ENCODE results near the gene ITPR2.
A peak's percentile ranks its signal among the peaks of the same experiment; 100 is the strongest.
"Not testable (repeated sequence)": the region's sequence is repeated elsewhere in the genome, so short reads cannot be mapped to it uniquely, and the experiment has no call there.

ITPR2 gene

GRCh38 chr12:26832822-26833742 lies at the start of gene ITPR2:
ITPR2 (minus strand) TSS chr12:26833194; CDS start chr12:26832781, 413 bp downstream.
- peak; percentile 75 for DNase-seq (ENCODE audit: low read depth)

- DNase-seq (ENCODE audit: low read depth) = no peak
These were observed 47.6 kb upstream of the ITPR2 start for GRCh38 chr12:26880625-26881024.

- no peak for DNase-seq (ENCODE audit: low read depth)
These were observed 45.7 kb upstream of the ITPR2 start for GRCh38 chr12:26878661-26879119.

- no peak for DNase-seq (ENCODE audit: low read depth)
These were observed 41.7 kb upstream of the ITPR2 start for GRCh38 chr12:26874501-26875296.

GRCh38 chr12:26872625-26873024 lies 39.6 kb upstream of the ITPR2 start:
- no peak for DNase-seq (ENCODE audit: low read depth)

GRCh38 chr12:26871985-26872384 lies 39.0 kb upstream of the ITPR2 start:
- DNase-seq (ENCODE audit: low read depth) = no peak

DNA sequence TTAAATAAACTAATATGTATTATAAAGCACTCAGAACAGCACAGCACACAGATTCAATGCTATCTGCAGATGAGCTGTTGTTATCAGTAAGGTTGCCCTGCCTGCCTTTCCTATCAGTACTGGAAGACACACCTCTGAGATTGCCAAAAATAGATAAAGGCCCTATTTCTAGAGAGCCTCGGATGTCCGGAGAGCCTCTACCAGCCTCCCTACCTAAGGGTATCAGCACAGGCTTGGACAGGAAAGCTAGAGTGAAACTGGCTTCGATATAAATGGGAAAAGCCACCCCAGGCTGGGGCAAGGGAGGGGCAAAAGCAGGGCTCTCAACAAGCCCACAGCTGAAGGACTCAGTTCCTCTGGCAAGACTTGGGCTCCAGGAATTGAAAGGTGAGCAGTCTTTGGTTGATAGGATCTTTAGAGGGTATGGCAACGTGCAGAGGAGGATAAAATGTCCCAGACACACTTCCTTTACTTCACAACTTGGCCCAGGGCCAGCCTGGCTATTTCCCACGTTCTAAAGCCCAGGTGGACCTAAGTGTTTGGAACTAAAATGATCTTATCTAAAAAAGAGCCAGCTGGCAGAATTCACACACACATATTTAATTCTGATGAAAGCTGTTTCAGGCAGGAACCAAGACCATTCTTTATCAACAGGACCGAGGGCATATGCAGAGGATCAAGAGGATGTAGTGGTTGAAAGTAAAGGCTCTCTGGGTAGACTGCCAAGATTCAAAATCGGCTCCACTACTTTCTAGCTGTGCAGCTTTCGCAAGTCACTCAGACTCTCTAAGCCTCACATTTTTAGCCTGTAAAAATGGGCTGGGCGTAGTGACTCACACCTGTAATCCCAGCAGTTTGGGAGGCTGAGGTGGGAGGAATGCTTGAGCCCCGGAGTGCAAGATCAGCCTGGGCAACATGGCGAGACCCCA lies 37.8 kb upstream of the ITPR2 start:
- DNase-seq (ENCODE audit: low read depth) = no peak

- no peak for DNase-seq (ENCODE audit: low read depth)
These were observed 37.0 kb upstream of the ITPR2 start for GRCh38 chr12:26869908-26870459.

GRCh38 chr12:26869104-26869494 lies 36.1 kb upstream of the ITPR2 start:
- no peak for DNase-seq (ENCODE audit: low read depth)

DNA sequence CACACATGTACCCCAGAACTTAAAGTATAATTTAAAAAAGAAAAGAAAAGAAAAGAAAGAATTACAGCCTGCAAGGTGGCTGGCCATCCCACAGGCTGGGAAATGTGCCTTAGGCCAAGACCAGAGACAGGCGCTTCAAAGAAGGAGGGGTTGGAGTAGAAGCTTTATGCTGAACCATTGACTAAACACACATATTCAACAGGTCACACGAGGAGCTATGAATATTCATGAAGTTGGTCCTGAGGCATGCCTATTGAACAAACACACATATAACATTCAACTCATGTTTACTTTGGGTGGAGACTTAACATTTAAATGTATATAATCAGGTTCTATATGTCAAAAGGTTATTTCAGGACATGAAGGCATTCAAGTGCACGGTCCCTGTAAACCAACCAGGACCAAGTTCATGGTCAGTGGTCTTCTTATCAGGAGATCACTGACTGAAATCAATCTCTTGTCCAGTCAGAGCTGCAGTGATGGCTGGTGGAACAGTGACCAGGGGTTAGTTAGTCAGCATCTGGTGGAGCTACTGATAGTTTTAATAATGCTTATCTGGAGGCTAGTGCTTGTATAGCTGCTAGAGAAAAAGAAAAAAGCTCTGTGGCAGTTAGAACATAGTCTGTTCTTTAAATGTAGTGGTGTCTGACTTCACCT lies 35.6 kb upstream of the ITPR2 start:
- DNase-seq (ENCODE audit: low read depth) = no peak

DNA sequence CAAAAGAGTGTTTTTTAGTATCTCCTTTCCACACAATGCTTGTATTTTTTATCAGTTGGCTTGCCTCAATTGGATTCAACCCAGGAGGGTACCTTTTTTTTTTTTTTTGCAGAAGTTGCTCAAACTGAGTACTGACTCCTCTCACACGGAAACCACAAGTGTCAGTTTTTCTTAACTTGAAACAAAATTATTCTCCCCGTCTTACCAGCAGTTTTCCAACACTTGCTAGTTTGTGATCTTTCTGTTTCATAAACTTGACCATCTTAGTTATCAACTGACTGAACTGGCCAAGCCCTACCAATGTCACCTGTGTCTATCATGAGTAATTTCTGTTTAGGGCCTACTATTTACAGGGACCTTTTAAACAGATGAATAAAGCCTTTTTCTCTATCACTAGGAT lies 34.1 kb upstream of the ITPR2 start:
- DNase-seq (ENCODE audit: low read depth) = no peak

GRCh38 chr12:26863515-26863914 lies 30.5 kb upstream of the ITPR2 start:
- DNase-seq (ENCODE audit: low read depth) = no peak

GRCh38 chr12:26862787-26863186 lies 29.8 kb upstream of the ITPR2 start:
- not testable (repeated sequence) for DNase-seq (ENCODE audit: low read depth)

DNA sequence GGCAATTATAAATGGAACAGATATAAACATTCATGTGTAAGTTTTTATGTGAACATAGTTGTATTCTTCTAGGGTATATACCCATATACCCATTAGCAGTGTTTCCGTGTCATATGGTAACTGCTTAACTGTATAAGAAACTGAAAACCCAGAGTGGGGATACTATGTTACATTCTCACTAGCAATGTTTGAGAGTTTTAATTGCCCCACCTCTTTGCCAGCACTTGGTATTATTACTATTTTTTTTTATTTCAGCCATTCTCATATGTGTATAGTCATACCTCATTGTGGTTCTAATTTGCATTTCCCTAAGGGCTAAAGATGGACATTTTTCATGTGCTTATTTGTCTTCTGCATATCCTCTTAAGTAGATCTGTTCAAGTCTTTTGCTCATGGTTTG lies 28.7 kb upstream of the ITPR2 start:
- no peak for DNase-seq (ENCODE audit: low read depth)

- no peak for DNase-seq (ENCODE audit: low read depth)
These were observed 24.6 kb upstream of the ITPR2 start for GRCh38 chr12:26857465-26858176.

DNA sequence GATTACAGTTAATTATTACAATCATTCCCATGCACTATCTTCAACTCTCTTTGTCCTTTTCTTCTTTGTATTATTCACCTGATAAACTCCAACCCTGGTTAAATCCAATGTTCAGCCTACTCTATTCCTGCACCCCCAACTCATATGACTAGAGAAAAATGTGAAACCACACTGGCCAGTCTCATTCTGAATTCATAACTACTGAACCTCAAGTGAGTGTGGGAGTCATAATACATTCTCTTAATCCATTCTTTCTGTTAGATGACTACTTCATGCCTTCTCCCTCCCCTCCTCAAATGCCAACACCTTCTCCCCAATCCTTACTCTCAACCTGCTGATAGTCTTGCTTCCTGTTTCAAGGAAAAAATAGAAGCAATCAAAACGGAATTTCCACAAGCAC lies 22.3 kb upstream of the ITPR2 start:
- DNase-seq (ENCODE audit: low read depth) = no peak

- no peak for DNase-seq (ENCODE audit: low read depth)
These were observed 21.0 kb upstream of the ITPR2 start for GRCh38 chr12:26854031-26854390.

DNA sequence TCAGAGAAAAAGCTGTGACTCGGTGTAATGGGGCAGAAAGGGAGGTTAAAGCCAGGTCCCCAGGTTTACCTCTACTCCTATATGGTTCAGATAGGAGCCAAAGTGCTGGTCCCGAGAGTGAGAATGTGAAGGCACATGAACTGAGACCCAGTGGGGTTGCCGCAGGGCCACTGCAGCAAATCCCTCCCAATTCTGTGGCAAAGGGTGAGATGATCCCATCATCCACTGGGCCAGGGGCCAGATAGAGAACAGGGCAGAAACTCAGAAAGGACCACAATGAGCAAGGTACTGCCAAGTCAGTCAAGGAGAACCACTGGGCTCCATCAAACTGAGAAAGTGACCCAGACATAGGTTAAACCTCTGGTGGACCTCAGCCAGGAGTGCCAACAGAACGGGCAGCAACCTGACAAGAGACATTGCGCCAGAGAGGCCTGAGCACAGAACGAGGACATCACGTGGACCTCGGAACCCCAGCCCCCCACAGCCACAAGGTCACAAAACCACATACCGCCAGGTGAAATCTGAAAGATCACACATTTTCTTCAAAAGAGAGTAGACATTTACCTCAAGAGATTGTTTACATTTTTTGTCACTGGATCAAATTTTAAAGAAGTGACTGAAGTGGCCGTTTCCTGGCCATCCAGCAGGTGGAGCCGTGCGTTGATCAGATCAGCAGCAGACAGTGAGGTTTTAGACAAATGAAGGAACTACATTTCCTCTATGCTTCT lies 20.5 kb upstream of the ITPR2 start:
- DNase-seq (ENCODE audit: low read depth) = peak; percentile 26

DNA sequence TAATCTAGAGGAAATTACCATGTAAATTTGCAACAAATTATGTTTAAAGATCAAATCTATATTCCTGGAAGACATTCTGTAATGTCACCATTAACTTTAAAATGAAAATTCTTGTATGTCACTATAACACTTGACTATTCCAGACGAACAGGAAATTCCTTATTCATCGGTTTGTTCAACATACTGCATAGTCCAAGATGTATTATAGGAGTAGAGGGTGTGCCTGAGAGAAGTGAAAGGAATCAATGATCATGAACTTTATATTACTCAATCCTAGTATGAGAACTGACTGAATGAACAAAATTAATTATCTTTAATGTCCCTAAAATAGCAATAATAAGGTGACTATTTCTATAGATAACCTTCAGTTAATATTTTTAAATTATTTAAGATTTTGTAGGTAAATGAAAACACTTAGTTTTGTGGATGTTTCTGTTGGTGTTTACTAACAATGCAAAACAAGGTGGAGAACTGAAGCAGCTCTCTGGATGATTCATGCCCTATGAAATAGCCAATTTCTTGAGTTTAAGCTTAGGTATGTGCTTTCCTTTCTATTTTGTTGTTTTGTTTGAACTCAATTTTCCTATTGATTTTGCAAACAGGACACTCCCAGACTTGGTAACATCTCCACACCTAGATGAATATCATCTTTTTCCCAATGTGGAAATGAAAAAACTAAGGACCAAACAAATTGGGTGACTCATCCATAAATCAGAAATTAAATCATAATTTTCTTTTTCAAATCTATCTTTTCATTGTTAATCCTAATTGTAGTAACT lies 18.2 kb upstream of the ITPR2 start:
- no peak for DNase-seq (ENCODE audit: low read depth)
